BJ (cell line): ENCODE results near the gene SETD3. TPM values are rescaled to one million over a fixed set of nuclear protein-coding genes. Genes with fewer than 3 reads are reported as not detected.

Source experiments
- CTCF ChIA-PET: fragments of 350-600 bp; formaldehyde crosslinking; extraction: SDS; loops from one replicate; lab custom pipeline; 2021; ENCODE audit warnings: antibody characterized with exemption, inconsistent platforms; lab: Yijun Ruan, JAX
- POLR2A ChIA-PET: fragments of 300-600 bp; sonication (Branson Sonifier 250); formaldehyde crosslinking; extraction: SDS; loops from one replicate; lab custom pipeline; 2021; ENCODE audit warnings: antibody characterized with exemption; lab: Charles Lee
- DNase-seq: peaks from one replicate; pipeline ENCODE4 v3.0.0-alpha.2; 2011; ENCODE audit warnings: low read depth
- H3K27me3 ChIP-seq: 2 replicates; pipeline ENCODE4 v1.6.0; 2011; ENCODE audit warnings: low read length; ENCODE audit not compliant: control insufficient read depth, insufficient read depth
- H3K36me3 ChIP-seq: 2 replicates; pipeline ENCODE4 v1.5.1; 2011; ENCODE audit warnings: low read length; ENCODE audit not compliant: control insufficient read depth, insufficient read depth
- H3K4me3 ChIP-seq: 2 replicates; pipeline ENCODE4 v1.5.1; 2011; ENCODE audit warnings: low read depth, mild to moderate bottlenecking, control low read depth, low read length
- CTCF ChIP-seq: IDR thresholded peaks from 2 replicates; pipeline ENCODE4 v1.5.1; 2011; ENCODE audit warnings: low read depth, mild to moderate bottlenecking, control low read depth, inconsistent platforms, low read length, moderate library complexity; ENCODE audit not compliant: insufficient read depth
- polyA plus RNA-seq: library from polyadenylated mRNA; depleted of rRNA; stranded (reverse); fragments of >200 nt; gene quantifications from 2 replicates; pipeline ENCODE4 v1.2.3, GENCODE V29; 2011

SETD3 gene
- polyA plus RNA-seq, 1 experiment = 20.2 TPM

GRCh38 chr14:99416909-99417308 is 63.8 kb downstream of the SETD3 start:
- ChIA-PET POLR2A (no interaction called here), CTCF (interaction anchor here (0.7 to 13.5 kb wide), 6 partner anchors 8 to 267 kb away, joined by 3 to 193 read pairs (median 5); partner anchors contain the start of gene CYP46A1)
- DNase-seq = no peak
- Histone ChIP-seq H3K36me3 (no peaks in the 10 kb centered on the region; the same call in 1 of the 2 replicates), H3K4me3 (no peak overlapping the region), H3K27me3 (no peaks in the 10 kb centered on the region)
- TF ChIP-seq CTCF = no peak

- peak; percentile 68 for DNase-seq
- POLR2A ChIA-PET = interaction anchor here (0.5 to 0.7 kb wide), 2 partner anchors 116 to 1478 kb away, joined by 3 to 4 read pairs; no protein-coding TSS in a partner anchor
- Histone ChIP-seq H3K4me3 (no peak overlapping the region), H3K27me3 (no peaks in the 10 kb centered on the region), H3K36me3 (no peaks in the 10 kb centered on the region; the same call in 1 of the 2 replicates)
- CTCF ChIA-PET = interaction anchor here (0.7 to 13.5 kb wide), 18 partner anchors 9 to 141 kb away, joined by 3 to 193 read pairs (median 5); no protein-coding TSS in a partner anchor
- peak; percentile 78 for TF ChIP-seq CTCF
Measured at GRCh38 chr14:99415496-99416281, 65.0 kb downstream of the SETD3 start.

GRCh38 chr14:99413911-99414310 is 66.7 kb downstream of the SETD3 start:
- POLR2A ChIA-PET = no interaction called here
- CTCF ChIA-PET = interaction anchor here (0.8 to 13.5 kb wide), 3 partner anchors 10 to 22 kb away, joined by 3 to 193 read pairs (median 3); no protein-coding TSS in a partner anchor
- H3K27me3 ChIP-seq = no peaks in the 10 kb centered on the region
- no peaks in the 10 kb centered on the region; the same call in none of the 2 replicates for H3K36me3 ChIP-seq
- no peak for TF ChIP-seq CTCF
- H3K4me3 ChIP-seq = no peak overlapping the region
- DNase-seq = no peak

GRCh38 chr14:99413172-99413571 is 67.5 kb downstream of the SETD3 start:
- Histone ChIP-seq H3K36me3 (no peaks in the 10 kb centered on the region; the same call in 1 of the 2 replicates), H3K4me3 (no peak overlapping the region), H3K27me3 (no peaks in the 10 kb centered on the region)
- DNase-seq = no peak
- ChIA-PET POLR2A (no interaction called here), CTCF (interaction anchor here (0.8 to 13.5 kb wide), 2 partner anchors 10 to 21 kb away, joined by 3 to 193 read pairs; no protein-coding TSS in a partner anchor)
- no peak for TF ChIP-seq CTCF
